NCI-H2171 treated with DMSO at 0.1 percent for 48 hours (cell line): ENCODE measurements around the gene TAS2R40.
"Not testable (repeated sequence)": the region's sequence is repeated elsewhere in the genome, so short reads cannot be mapped to it uniquely, and the experiment has no call there.

Source experiments
- DNase-seq: peaks from one replicate; lab custom pipeline; 2025; lab: John Stamatoyannopoulos, UW

The TAS2R40 gene

GRCh38 chr7:143221737-143222136, at the start of gene TAS2R40:
Gene TAS2R40, plus strand, starts transcription at chr7:143222037. Its CDS starts 42 bp downstream, at chr7:143222079.
- DNase-seq = no peak

GRCh38 chr7:143172354-143172753, 49.5 kb upstream of the TAS2R40 start:
- DNase-seq = peak; percentile 89

- DNase-seq = no peak
These were observed 45.7 kb upstream of the TAS2R40 start for GRCh38 chr7:143176128-143176527.

GRCh38 chr7:143177374-143178119, 44.3 kb upstream of the TAS2R40 start:
- DNase-seq = no peak

- DNase-seq = not testable (repeated sequence)
These were observed 41.1 kb upstream of the TAS2R40 start for GRCh38 chr7:143180771-143181170.

GRCh38 chr7:143181349-143181748, 40.5 kb upstream of the TAS2R40 start:
- no peak for DNase-seq

- DNase-seq = no peak
These were observed 38.8 kb upstream of the TAS2R40 start, which contains the start of gene TAS2R39 for GRCh38 chr7:143183024-143183423. Gene TAS2R39, plus strand, starts transcription at chr7:143183419. Its CDS starts 0 bp downstream, at chr7:143183419.

GRCh38 chr7:143185551-143185950, 36.3 kb upstream of the TAS2R40 start:
- no peak for DNase-seq

- DNase-seq = no peak
These were observed 32.8 kb upstream of the TAS2R40 start for GRCh38 chr7:143188994-143189393.

- no peak for DNase-seq
These were observed 28.0 kb upstream of the TAS2R40 start for GRCh38 chr7:143193880-143194279.

- DNase-seq = no peak
These were observed 22.8 kb upstream of the TAS2R40 start for GRCh38 chr7:143199040-143199439.

- DNase-seq = no peak
These were observed 19.7 kb upstream of the TAS2R40 start for GRCh38 chr7:143202161-143202560.

GRCh38 chr7:143203386-143203785, 18.5 kb upstream of the TAS2R40 start:
- no peak for DNase-seq

- no peak for DNase-seq
These were observed 16.1 kb upstream of the TAS2R40 start for GRCh38 chr7:143205560-143206293.

GRCh38 chr7:143210541-143210940, 11.3 kb upstream of the TAS2R40 start:
- DNase-seq = no peak

- not testable (repeated sequence) for DNase-seq
These were observed 8.4 kb upstream of the TAS2R40 start for GRCh38 chr7:143213478-143213877.

GRCh38 chr7:143214789-143215679, 6.8 kb upstream of the TAS2R40 start:
- peak; percentile 89 for DNase-seq

GRCh38 chr7:143216151-143216550, 5.7 kb upstream of the TAS2R40 start:
- DNase-seq = no peak

GRCh38 chr7:143216686-143217085, 5.2 kb upstream of the TAS2R40 start:
- DNase-seq = no peak

- peak; percentile 59 for DNase-seq
These were observed 4.0 kb upstream of the TAS2R40 start for GRCh38 chr7:143217806-143218205.

- DNase-seq = no peak
These were observed 551 bp upstream of the TAS2R40 start for GRCh38 chr7:143221286-143221685.

GRCh38 chr7:143222782-143223181, 945 bp downstream of the TAS2R40 start:
- no peak for DNase-seq
